Stimulated activated CD8-positive, alpha-beta memory T cell treated with anti-CD3 and anti-CD28 coated beads, Interleukin-2, amount 100 ng/mL, for 48 hours (primary cell): ENCODE results near the gene APOLD1.
"Not testable (repeated sequence)": the region's sequence is repeated elsewhere in the genome, so short reads cannot be mapped to it uniquely, and the experiment has no call there.

Experiments used
- DNase-seq, 2 donors: peaks; one replicate each; pipeline ENCODE4 v3.0.0-alpha.2; 2020; ENCODE audit warnings: low read depth in 2 of 2

APOLD1 gene

GRCh38 chr12:12786706-12787601, 1.5 kb downstream of the APOLD1 start:
- peak; percentile 51 to 67 for DNase-seq

- DNase-seq: no peak
Observed at GRCh38 chr12:12788131-12788530, 2.7 kb downstream of the APOLD1 start.

GRCh38 chr12:12788675-12789368, 3.4 kb downstream of the APOLD1 start:
- DNase-seq: peak; percentile 37 to 43

- no peak for DNase-seq
Observed at GRCh38 chr12:12790956-12791355, 5.5 kb downstream of the APOLD1 start.

- DNase-seq: no peak
Observed at GRCh38 chr12:12791756-12792369, 6.4 kb downstream of the APOLD1 start.

GRCh38 chr12:12792421-12792820, 7.0 kb downstream of the APOLD1 start:
- DNase-seq: no peak

GRCh38 chr12:12794686-12795085, 9.2 kb downstream of the APOLD1 start:
- no peak for DNase-seq

- no peak for DNase-seq
Observed at GRCh38 chr12:12796171-12796570, 10.7 kb downstream of the APOLD1 start.

GRCh38 chr12:12796928-12797793, 11.7 kb downstream of the APOLD1 start:
- no peak for DNase-seq

- DNase-seq: no peak
Observed at GRCh38 chr12:12797794-12798152, 12.3 kb downstream of the APOLD1 start.

GRCh38 chr12:12798480-12798879, 13.0 kb downstream of the APOLD1 start:
- DNase-seq: no peak

GRCh38 chr12:12799163-12799920, 13.9 kb downstream of the APOLD1 start:
- DNase-seq: no peak

- DNase-seq: no peak
Observed at GRCh38 chr12:12800406-12801180, 15.1 kb downstream of the APOLD1 start.

- DNase-seq: not testable (repeated sequence)
Observed at GRCh38 chr12:12801656-12802055, 16.2 kb downstream of the APOLD1 start.

- no peak for DNase-seq
Observed at GRCh38 chr12:12803186-12803585, 17.7 kb downstream of the APOLD1 start.

GRCh38 chr12:12804011-12804410, 18.6 kb downstream of the APOLD1 start:
- DNase-seq: no peak

- DNase-seq: no peak
Observed at GRCh38 chr12:12804432-12804886, 19.0 kb downstream of the APOLD1 start.

GRCh38 chr12:12806784-12807516, 21.5 kb downstream of the APOLD1 start:
- DNase-seq: no peak

GRCh38 chr12:12807517-12807903, 22.1 kb downstream of the APOLD1 start:
- DNase-seq: not testable (repeated sequence)
